ENCODE results near the gene LDLRAD1. TPM values are rescaled to one million over a fixed set of nuclear protein-coding genes. Genes with fewer than 3 reads are reported as not detected.

The LDLRAD1 gene
- total and polyA plus RNA-seq, 2 of the 13 experiments (the other 11 are each of a cell fraction or from before 2014, with no cell fraction given) = 2.5 to 14.0 TPM

DNA sequence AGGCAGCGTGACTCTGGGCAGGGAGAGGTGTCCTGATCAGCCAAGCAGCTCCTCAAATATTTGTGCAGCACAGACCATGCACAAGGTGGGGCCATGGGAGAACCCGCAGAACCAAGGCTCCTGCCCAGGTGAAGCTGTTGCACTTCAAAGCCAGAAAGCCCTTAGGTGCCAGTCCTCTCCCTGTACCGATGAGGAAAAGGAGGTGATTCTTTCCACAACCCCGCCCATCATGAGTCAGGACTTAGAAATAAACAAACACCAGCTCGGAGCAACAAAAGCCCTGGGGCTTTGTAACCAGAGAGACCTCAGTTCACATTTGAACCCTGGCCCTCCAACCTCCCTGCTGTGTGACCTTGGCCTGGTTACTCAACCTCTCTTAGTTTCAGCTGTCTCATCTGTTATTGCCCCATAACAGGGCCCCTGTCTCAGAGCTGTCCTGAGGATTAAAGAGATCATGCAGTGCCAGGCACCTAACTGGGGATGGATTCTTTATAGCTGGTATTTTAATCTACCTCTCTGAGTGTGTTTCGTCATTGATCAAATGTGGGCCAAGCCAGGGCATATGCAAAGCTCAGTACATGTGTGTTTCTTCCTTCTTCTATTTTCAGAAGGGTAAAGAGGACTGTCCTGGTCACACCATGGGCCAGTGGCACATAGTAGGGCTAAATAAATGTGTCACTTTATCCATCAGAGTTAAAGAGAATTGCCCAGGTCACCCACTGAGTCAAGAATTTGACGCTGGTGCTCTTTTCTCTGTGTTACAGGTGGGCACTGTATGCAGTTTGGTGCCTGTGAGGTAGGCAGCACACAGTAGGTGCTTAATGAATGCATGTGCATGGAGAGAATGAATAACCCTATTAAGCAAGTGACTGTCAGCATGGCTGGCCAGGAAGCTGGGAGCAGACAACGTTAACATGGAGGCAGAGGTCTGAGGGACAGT lies 1.4 kb downstream of the LDLRAD1 start (continued):
- TF ChIP-seq ZNF292 (CRISPR knock-in tag; IDR thresholded peaks at IDR 0.05; ENCODE audit: borderline replicate concordance, low read depth) (0 out of 2 replicates have a peak, but pooled peaks have one; percentile 29), ASH2L (IDR thresholded peaks at IDR 0.05; ENCODE audit: insufficient read length, low read depth, low read length) (peak; percentile 39), MATR3 (CRISPR knock-in tag; IDR thresholded peaks at IDR 0.05) (no peak), ARID2 (CRISPR knock-in tag; IDR thresholded peaks at IDR 0.05; ENCODE audit: borderline replicate concordance) (no peak), AHR (CRISPR knock-in tag; IDR thresholded peaks at IDR 0.05) (0 out of 2 replicates have a peak, but pooled peaks have one; percentile 12), ZNF230 (CRISPR knock-in tag; IDR thresholded peaks at IDR 0.05) (peak; percentile 30; the same call in 1 of the 2 replicates), ZNF816 (CRISPR knock-in tag; IDR thresholded peaks at IDR 0.05; ENCODE audit: borderline replicate concordance) (no peak), EHMT2 (IDR thresholded peaks at IDR 0.05; ENCODE audit: borderline replicate concordance, low read depth, low read length) (no peak), DMAP1 (CRISPR knock-in tag; IDR thresholded peaks at IDR 0.05) (0 out of 2 replicates have a peak, but pooled peaks have one; percentile 50), ZNF546 (CRISPR knock-in tag; conservative IDR thresholded peaks at IDR 0.05) (no peak), GABPA (IDR thresholded peaks at IDR 0.05; ENCODE audit: low read depth, low read length) (no peak), GABPA (CRISPR knock-in tag; IDR thresholded peaks at IDR 0.05; ENCODE audit: low read depth) (no peak; the same call in 1 of the 2 replicates), ZNF33B (CRISPR knock-in tag; IDR thresholded peaks at IDR 0.05) (no peak), PLRG1 (conservative IDR thresholded peaks at IDR 0.05) (no peak), PRDM10 (CRISPR knock-in tag; IDR thresholded peaks at IDR 0.05; ENCODE audit: low read depth) (peak; percentile 55; the same call in 1 of the 2 replicates), ZNF138 (CRISPR knock-in tag; IDR thresholded peaks at IDR 0.05; ENCODE audit: low read depth) (no peak), REL (CRISPR knock-in tag; conservative IDR thresholded peaks at IDR 0.05) (no peak), SP1 (IDR thresholded peaks at IDR 0.05) (no peak), SP1 (CRISPR knock-in tag; IDR thresholded peaks at IDR 0.05) (no peak; the same call in 1 of the 2 replicates), ZNF225 (CRISPR knock-in tag; IDR thresholded peaks at IDR 0.05) (0 out of 2 replicates have a peak, but pooled peaks have one; percentile 9), MAFF (IDR thresholded peaks at IDR 0.05; ENCODE audit: low read depth, low read length) (0 out of 2 replicates have a peak, but pooled peaks have one; percentile 18)
- TF ChIP-seq, protein P1, sequence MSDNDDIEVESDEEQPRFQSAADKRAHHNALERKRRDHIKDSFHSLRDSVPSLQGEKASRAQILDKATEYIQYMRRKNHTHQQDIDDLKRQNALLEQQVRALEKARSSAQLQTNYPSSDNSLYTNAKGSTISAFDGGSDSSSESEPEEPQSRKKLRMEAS (IDR thresholded peaks at IDR 0.05) = peak; percentile 64; the same call in 1 of the 2 replicates
- TF ChIP-seq, protein P2, sequence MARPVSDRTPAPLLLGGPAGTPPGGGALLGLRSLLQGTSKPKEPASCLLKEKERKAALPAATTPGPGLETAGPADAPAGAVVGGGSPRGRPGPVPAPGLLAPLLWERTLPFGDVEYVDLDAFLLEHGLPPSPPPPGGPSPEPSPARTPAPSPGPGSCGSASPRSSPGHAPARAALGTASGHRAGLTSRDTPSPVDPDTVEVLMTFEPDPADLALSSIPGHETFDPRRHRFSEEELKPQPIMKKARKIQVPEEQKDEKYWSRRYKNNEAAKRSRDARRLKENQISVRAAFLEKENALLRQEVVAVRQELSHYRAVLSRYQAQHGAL (CRISPR knock-in tag; IDR thresholded peaks at IDR 0.05; ENCODE audit: not compliant biosample characterization) = no peak
- TF ChIP-seq, protein P3, sequence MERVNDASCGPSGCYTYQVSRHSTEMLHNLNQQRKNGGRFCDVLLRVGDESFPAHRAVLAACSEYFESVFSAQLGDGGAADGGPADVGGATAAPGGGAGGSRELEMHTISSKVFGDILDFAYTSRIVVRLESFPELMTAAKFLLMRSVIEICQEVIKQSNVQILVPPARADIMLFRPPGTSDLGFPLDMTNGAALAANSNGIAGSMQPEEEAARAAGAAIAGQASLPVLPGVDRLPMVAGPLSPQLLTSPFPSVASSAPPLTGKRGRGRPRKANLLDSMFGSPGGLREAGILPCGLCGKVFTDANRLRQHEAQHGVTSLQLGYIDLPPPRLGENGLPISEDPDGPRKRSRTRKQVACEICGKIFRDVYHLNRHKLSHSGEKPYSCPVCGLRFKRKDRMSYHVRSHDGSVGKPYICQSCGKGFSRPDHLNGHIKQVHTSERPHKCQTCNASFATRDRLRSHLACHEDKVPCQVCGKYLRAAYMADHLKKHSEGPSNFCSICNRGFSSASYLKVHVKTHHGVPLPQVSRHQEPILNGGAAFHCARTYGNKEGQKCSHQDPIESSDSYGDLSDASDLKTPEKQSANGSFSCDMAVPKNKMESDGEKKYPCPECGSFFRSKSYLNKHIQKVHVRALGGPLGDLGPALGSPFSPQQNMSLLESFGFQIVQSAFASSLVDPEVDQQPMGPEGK (CRISPR knock-in tag; IDR thresholded peaks at IDR 0.05) = peak; percentile 58; the same call in 1 of the 2 replicates

Measured in HepG2 (cell line).